Endothelial cell (in vitro differentiated cells): ENCODE data around the gene HUNK. TPM values are rescaled to one million over a fixed set of nuclear protein-coding genes. Genes with fewer than 3 reads are reported as not detected.

Source experiments
- DNase-seq: peaks from one replicate; pipeline ENCODE4 v3.0.0; 2021; ENCODE audit warnings: low spot score
- H3K27ac Mint-ChIP-seq: one replicate; pipeline ENCODE4 v1.8.0; 2021; ENCODE audit warnings: mixed read lengths, inconsistent platforms; ENCODE audit not compliant: unreplicated experiment
- H3K27me3 Mint-ChIP-seq: one replicate; pipeline ENCODE4 v1.8.0; 2021; ENCODE audit warnings: mild to moderate bottlenecking, moderate library complexity, mixed read lengths, inconsistent platforms; ENCODE audit not compliant: unreplicated experiment
- H3K36me3 Mint-ChIP-seq: one replicate; pipeline ENCODE4 v1.8.0; 2021; ENCODE audit warnings: mild to moderate bottlenecking, low read depth, mixed read lengths, inconsistent platforms; ENCODE audit not compliant: unreplicated experiment
- H3K4me1 Mint-ChIP-seq: one replicate; pipeline ENCODE4 v1.8.0; 2021; ENCODE audit warnings: mild to moderate bottlenecking, mixed read lengths, inconsistent platforms; ENCODE audit not compliant: unreplicated experiment
- H3K4me3 Mint-ChIP-seq: one replicate; pipeline ENCODE4 v1.8.0; 2021; ENCODE audit warnings: mild to moderate bottlenecking, mixed read lengths, inconsistent platforms; ENCODE audit not compliant: unreplicated experiment
- H3K9me3 Mint-ChIP-seq: one replicate; pipeline ENCODE4 v1.8.0; 2021; ENCODE audit warnings: mixed read lengths, inconsistent platforms; ENCODE audit not compliant: unreplicated experiment
- CTCF ChIP-seq: fragments of 200-600 bp; sonication (generic); IDR thresholded peaks from one replicate; pipeline ENCODE4 v1.5.0; 2021; ENCODE audit warnings: antibody characterized with exemption; ENCODE audit not compliant: unreplicated experiment
- total RNA-seq: library from RNA; stranded (reverse); fragmentation: NEBNext Ultra II Directional; extraction: Animal tissue kit (Norgen Biotek cat#: 25700); gene quantifications from one replicate; pipeline ENCODE4 v1.2.1, GENCODE V29; 2021; ENCODE audit not compliant: unreplicated experiment

Gene HUNK
- total RNA-seq, 1 donor from 2014 or later, result 19.3 TPM

DNA sequence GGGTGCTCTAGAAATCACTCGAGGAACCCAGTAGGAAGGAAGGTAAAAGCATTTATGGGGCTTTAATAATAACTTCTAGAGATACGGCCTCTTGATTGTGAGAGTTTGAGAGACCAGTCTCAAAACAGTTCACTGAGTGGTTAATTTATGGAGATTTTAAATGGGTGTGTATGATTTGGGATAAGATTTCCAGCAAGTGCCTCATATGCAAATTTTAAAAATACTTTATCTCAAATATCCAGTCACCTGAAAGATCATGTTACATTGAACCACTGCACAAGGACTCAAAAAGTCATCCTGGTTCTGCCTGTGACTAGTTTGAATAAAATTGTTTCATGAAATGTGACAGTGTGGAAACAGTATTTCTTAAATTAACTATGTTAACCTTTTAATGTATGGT, 64.5 kb downstream of the HUNK start:
- TF ChIP-seq CTCF, result no peak
- no peak for DNase-seq
- peaks cover 3% of the 10 kb centered on the region for H3K27me3 Mint-ChIP-seq
- no peaks in the 10 kb centered on the region for H3K9me3 Mint-ChIP-seq
- peaks cover 20% of the 10 kb centered on the region for H3K4me1 Mint-ChIP-seq
- no peak overlapping the region for H3K27ac Mint-ChIP-seq
- H3K36me3 Mint-ChIP-seq, result peaks cover 9% of the 10 kb centered on the region
- H3K4me3 Mint-ChIP-seq, result no peak overlapping the region

GRCh38 chr21:31938330-31939301, 65.8 kb downstream of the HUNK start:
- no peaks in the 10 kb centered on the region for H3K9me3 Mint-ChIP-seq
- peaks cover 19% of the 10 kb centered on the region for H3K4me1 Mint-ChIP-seq
- H3K27ac Mint-ChIP-seq, result no peak overlapping the region
- DNase-seq, result no peak
- H3K4me3 Mint-ChIP-seq, result no peak overlapping the region
- H3K36me3 Mint-ChIP-seq, result peaks cover 9% of the 10 kb centered on the region
- peaks cover 2% of the 10 kb centered on the region for H3K27me3 Mint-ChIP-seq
- TF ChIP-seq CTCF, result no peak

DNA sequence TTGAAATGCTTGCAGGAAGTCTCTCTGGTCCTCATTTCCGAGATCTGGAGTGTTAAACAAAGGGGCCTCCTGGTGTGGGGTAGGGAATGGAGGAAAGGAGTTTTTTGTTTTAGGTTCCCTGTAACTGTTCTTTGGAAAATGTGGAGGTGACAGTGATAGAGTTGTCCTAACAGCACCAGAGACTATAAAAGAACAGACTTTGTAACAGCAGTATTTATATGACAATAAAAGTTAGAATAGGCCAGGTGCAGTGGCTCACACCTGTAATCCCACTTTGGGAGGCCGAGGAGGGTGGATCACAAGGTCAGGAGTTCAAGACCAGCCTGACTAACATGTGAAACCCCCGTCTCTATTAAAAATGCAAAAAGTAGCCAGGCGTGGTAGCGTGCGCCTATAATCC, 68.9 kb downstream of the HUNK start:
- no peak for DNase-seq
- Mint-ChIP-seq H3K27me3 (peaks cover 2% of the 10 kb centered on the region), H3K4me1 (peaks cover 33% of the 10 kb centered on the region), H3K27ac (peak overlapping the region; percentile 75), H3K4me3 (no peak overlapping the region), H3K36me3 (peaks cover 14% of the 10 kb centered on the region), H3K9me3 (no peaks in the 10 kb centered on the region)
- TF ChIP-seq CTCF, result no peak

DNA sequence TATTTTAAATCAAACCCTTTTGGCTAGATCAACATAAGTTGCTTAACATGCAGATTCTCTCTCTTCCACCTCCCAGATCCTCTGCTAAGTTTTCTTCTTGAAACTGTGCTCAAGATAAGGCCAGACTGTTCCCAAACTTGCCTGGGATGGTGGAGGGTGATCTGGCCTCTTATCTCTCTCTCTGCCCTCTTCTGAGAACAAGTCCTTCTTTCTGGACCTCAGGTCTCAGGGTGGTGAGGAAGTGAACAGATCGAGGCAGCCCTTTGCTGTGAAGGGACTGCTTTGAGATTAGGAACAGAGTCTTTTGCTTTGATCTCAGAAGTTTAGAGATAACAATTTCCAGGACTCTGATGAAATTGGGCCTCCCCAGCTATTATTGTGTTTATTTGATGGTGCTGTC, 70.7 kb downstream of the HUNK start:
- Mint-ChIP-seq H3K4me3 (no peak overlapping the region), H3K27ac (no peak overlapping the region), H3K36me3 (peaks cover 16% of the 10 kb centered on the region), H3K4me1 (peaks cover 37% of the 10 kb centered on the region), H3K27me3 (peaks cover 5% of the 10 kb centered on the region), H3K9me3 (no peaks in the 10 kb centered on the region)
- no peak for DNase-seq
- no peak for TF ChIP-seq CTCF

DNA sequence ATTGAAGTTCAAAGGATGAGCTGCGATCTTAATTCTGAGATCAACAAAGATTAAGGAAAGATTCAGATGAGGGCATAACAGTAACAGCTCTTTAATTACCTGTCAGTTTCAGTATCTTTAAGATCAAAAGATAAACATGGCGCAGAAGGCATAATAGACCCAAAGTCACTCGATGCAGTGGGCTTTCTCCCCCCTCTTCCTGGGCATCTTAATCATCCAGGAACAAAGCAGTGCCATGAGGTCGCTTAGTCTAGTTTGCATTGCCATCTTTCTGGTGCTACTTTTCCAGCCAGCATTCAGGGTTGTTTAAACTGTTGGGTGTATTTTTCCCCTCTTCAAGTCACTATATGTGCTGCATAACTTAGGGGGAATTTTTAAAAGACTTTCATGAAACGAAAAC, 72.3 kb downstream of the HUNK start:
- Mint-ChIP-seq H3K4me3 (peak overlapping the region; percentile 44), H3K9me3 (no peaks in the 10 kb centered on the region), H3K4me1 (peaks cover 50% of the 10 kb centered on the region), H3K27ac (no peak overlapping the region), H3K36me3 (peaks cover 26% of the 10 kb centered on the region), H3K27me3 (peaks cover 5% of the 10 kb centered on the region)
- no peak for DNase-seq
- no peak for TF ChIP-seq CTCF
